Effector memory CD4-positive, alpha-beta T cell (primary cell): ENCODE results near the gene KANSL1L.

Experiments
- DNase-seq, 3 donors: peaks; one replicate each; pipeline ENCODE4 v3.0.0-alpha.2; 2020
- H3K27ac ChIP-seq: 2 replicates; pipeline ENCODE4 v1.7.0; 2013; ENCODE audit warnings: mild to moderate bottlenecking, low read length, moderate library complexity; ENCODE audit not compliant: insufficient read depth, poor library complexity, severe bottlenecking
- H3K27me3 ChIP-seq: replicated peaks from 2 replicates; pipeline ENCODE4 v1.7.0; 2013; ENCODE audit warnings: mild to moderate bottlenecking, low read length; ENCODE audit not compliant: insufficient read depth, control insufficient read depth, poor library complexity, severe bottlenecking
- H3K36me3 ChIP-seq: 2 replicates; pipeline ENCODE4 v1.7.0; 2013; ENCODE audit warnings: mild to moderate bottlenecking, low read length, moderate library complexity; ENCODE audit not compliant: control insufficient read depth, insufficient read depth
- H3K4me1 ChIP-seq: 2 replicates; pipeline ENCODE4 v1.7.0; 2013; ENCODE audit warnings: low read length, mild to moderate bottlenecking; ENCODE audit not compliant: control insufficient read depth, insufficient read depth, poor library complexity, severe bottlenecking
- H3K4me3 ChIP-seq: 2 replicates; pipeline ENCODE4 v1.7.0; 2013; ENCODE audit warnings: low read length, low read depth, mild to moderate bottlenecking; ENCODE audit not compliant: insufficient read depth, poor library complexity, severe bottlenecking
- H3K9me3 ChIP-seq: 2 replicates; pipeline ENCODE4 v1.7.0; 2013; ENCODE audit warnings: mild to moderate bottlenecking, low read length, moderate library complexity; ENCODE audit not compliant: control insufficient read depth

KANSL1L gene

DNA sequence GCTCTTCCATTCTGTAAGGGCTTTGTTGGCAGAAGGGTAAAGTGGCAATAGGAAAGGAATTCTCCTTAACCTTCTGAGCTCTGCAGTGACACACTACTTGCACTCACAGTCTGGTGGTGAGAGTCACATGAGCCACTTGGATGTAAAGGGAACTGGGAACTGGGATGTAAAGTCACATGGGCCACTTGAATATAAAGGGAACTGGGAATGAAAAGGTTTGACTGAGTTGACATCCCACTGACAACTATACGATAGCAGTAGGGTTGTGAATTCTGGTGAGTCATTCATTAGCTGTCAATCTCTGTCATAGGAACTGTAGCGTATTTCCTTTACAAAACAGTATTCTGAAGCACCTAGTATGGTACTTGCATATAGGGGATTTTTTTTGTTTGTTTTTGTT lies 163.3 kb downstream of the KANSL1L start:
- Histone ChIP-seq H3K9me3 (no peaks in the 10 kb centered on the region), H3K36me3 (peaks cover 3% of the 10 kb centered on the region), H3K27me3 (no peaks in the 10 kb centered on the region), H3K4me3 (no peak overlapping the region), H3K27ac (no peak overlapping the region), H3K4me1 (no peaks in the 10 kb centered on the region)
- no peak for DNase-seq

DNA sequence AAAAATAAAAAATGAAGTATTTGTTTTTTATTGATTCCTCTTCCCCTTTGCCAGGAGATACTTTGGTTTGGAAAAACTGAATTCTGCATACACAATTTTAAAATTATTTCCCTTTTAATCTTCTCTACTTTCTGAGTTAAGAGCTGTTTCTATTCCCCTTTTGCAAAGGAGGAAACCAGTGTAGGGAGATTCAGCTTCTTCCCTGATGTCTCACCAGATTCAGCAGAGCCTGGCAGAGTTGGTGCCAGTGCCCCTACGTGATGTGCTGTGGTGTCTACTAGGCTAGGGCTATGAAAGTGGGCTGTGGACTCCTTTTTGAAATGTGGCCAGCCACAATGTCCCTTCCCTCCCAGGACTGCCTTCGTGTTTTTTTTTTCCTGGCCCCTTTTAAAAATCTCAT lies 166.3 kb downstream of the KANSL1L start:
- peaks cover 5% of the 10 kb centered on the region for H3K4me1 ChIP-seq

DNA sequence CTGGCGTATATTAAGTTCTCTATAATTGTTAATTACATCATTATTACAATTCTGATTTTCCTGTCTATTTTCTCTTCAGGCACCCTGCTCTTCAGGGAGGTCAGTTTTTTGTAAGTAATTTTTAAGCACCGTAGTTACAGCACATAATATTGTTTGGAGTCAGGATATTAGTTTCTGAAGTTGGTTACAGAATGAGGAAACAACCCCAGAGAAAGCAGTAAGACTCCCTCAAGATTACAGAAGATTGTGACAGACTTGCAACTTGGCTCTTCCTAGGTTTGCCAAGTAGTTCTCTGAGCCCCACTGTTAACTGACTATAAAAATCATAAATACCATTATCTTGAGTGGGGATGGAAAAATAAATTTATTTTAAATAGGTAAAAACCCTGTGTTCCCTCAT lies 167.8 kb downstream of the KANSL1L start:
- H3K36me3 ChIP-seq, result no peaks in the 10 kb centered on the region
- DNase-seq, result no peak
- H3K27me3 ChIP-seq, result no peaks in the 10 kb centered on the region
- peak overlapping the region; percentile 56 for H3K27ac ChIP-seq
- H3K9me3 ChIP-seq, result no peaks in the 10 kb centered on the region
- H3K4me1 ChIP-seq, result peaks cover 5% of the 10 kb centered on the region
- H3K4me3 ChIP-seq, result peak overlapping the region; percentile 71

More for the DNA sequence above, 166.3 kb downstream of the KANSL1L start:
- no peak overlapping the region for H3K4me3 ChIP-seq
- H3K36me3 ChIP-seq, result no peaks in the 10 kb centered on the region
- no peak for DNase-seq
- no peaks in the 10 kb centered on the region for H3K9me3 ChIP-seq
- H3K27me3 ChIP-seq, result no peaks in the 10 kb centered on the region
- no peak overlapping the region for H3K27ac ChIP-seq

DNA sequence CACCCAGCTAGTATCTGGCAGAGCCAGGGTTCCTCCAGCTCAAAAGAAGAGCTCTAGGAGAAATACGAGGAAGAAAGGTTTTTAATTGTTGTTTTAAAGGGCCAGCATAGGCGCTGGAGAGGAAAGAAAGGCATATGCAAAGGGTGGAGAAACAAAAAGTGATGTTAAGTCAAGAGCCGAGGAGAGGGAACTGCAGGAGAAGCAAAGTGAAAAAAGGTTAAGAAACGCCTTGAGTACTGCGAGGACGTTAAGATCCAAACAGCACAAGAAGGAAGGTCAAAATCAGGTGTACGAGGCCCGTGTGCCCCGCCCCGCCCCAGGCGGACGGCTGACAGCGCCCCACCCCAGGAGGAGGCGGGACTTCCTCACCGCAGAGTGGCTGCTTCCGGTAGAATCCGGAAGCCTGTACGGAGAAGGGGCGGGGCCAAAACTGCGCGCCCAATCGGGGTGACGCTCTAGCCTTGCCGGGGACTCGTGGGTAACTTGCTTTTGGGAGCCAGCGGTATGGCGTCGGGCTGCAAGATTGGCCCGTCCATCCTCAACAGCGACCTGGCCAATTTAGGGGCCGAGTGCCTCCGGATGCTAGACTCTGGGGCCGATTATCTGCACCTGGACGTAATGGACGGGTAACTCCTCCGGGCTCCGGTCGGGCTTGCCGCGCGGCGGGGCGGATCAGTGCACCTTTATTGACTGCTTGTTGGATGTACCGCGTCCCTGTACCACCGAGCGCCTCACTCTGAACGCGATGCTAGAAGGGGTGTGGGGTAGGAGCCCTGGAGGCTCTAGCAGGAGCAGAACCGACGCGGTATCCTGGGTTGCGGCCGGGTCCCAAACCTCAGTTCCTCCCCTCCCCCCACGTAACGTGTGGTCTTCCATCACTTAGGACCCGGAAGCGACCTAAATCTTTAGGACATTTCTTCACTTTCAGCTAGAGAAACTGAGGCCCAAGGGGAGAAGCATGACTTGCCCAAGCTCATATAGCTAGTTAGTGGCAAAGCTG lies 168.8 kb downstream of the KANSL1L start, which contains the start of gene RPE:
TSS of gene RPE (plus strand) at position 481 of the 1,000 bp plus-strand sequence. CDS start at position 505, 24 bp downstream.
- Histone ChIP-seq H3K36me3 (no peaks in the 10 kb centered on the region), H3K4me1 (peaks cover 5% of the 10 kb centered on the region), H3K27me3 (no peaks in the 10 kb centered on the region), H3K27ac (peak within 1 kb of the TSS; percentile 56), H3K9me3 (no peaks in the 10 kb centered on the region), H3K4me3 (peak within 1 kb of the TSS; percentile 71)
- DNase-seq, result peak; percentile 93 to 95 (median 94)

DNA sequence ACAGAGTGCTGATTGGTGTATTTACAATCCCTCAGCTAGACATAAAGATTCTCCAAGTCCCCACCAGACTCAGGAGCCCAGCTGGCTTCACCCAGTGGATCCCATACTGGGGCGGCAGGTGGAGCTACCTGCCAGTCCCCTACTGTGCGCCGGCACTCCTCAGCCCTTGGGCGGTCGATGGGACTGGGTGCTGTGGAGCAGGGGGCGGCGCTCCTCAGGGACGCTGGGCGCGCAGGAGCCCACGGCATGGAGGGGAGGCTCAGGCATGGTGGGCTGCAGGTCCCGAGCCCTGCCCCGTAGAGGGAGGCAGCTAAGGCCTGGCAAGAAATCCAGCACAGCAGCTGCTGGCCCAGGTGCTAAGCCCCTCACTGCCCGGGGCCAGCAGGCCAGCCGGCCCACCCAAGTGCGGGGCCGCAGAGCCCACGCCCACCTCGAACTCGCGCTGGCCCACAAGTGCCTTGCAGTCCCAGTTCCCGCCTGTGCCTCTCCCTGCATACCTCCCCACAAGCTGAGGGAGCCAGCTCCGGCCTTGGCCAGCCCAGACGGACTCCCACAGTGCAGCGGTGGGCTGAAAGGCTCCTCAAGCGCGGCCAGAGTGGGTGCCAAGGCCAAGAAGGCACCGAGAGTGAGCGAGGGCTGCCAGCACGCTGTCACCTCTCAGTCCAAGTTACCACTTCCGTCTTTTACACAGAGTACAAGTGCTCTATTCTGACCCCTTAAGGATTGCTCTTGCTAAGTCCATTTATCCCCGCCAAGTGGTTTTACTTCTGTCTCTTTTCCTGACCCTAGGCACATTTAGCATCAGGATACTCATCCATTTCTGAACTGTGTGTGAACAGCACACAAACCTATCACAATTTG lies 170.5 kb downstream of the KANSL1L start:
- H3K36me3 ChIP-seq, result no peaks in the 10 kb centered on the region
- no peaks in the 10 kb centered on the region for H3K27me3 ChIP-seq
- no peak overlapping the region for H3K4me3 ChIP-seq
- H3K27ac ChIP-seq, result no peak overlapping the region
- peaks cover 5% of the 10 kb centered on the region for H3K4me1 ChIP-seq
- H3K9me3 ChIP-seq, result no peaks in the 10 kb centered on the region
- DNase-seq, result no peak

DNA sequence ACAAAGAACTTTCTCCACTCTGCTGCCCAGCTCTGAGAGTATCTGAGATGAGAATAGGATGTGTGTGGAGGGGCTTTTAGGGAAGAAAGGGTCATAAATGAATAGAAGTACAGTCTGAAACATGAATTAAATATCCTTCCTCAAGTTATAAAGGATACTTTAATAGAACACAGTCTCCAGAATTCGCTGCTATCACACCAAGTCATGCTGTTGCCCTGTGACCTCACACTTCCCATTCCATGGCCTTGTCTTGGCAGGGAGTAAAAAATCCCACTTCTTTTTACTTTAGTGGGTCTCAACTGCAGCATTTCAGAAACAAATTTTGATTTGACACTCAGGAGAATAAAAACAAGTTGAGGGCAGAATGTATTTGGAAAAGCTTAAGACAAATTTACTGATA lies 172.6 kb downstream of the KANSL1L start:
- Histone ChIP-seq H3K4me3 (no peak overlapping the region), H3K36me3 (no peaks in the 10 kb centered on the region), H3K27me3 (no peaks in the 10 kb centered on the region), H3K9me3 (no peaks in the 10 kb centered on the region), H3K4me1 (peaks cover 5% of the 10 kb centered on the region), H3K27ac (no peak overlapping the region)
- DNase-seq, result no peak

DNA sequence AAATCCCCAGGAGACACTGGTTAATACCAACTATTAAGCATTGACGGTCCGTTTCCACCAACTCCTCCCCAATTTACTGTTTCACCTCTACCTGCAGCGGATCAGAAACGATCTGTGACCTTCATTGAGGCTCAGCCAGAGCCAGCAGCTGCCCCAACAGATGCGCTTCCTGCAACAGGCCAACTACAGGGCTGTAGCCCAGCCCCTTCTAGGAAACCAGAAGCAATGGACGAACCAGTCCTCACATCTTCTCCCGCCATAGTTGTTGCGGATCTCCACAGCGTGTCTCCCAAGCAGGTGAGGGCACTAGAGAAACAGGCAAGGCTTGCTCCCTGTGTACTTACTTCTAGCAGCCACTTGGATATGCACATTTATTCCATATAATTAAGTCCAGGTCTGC lies 177.2 kb downstream of the KANSL1L start:
- no peaks in the 10 kb centered on the region for H3K36me3 ChIP-seq
- no peaks in the 10 kb centered on the region for H3K27me3 ChIP-seq
- H3K4me3 ChIP-seq, result no peak overlapping the region
- no peak overlapping the region for H3K27ac ChIP-seq
- no peaks in the 10 kb centered on the region for H3K4me1 ChIP-seq
- H3K9me3 ChIP-seq, result no peaks in the 10 kb centered on the region
- no peak for DNase-seq

DNA sequence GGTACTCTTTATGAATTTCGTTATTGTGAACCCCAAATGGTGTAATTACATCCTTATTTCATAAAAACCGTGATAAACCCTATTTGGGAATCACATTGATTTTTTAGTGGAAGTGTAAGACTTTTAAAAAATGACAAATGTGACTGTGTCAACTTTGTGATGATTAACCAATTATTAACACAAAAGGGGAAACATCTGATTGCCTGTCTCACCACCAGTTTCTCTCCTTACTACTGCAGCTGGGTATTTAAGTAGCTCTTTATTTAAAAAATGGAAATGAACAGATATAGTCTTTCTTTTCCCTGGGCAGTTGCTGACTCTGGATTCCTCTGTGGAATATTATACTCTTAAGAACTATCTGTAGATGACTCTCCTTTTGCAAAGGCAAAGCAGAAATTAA lies 180.4 kb downstream of the KANSL1L start:
- H3K9me3 ChIP-seq, result no peaks in the 10 kb centered on the region
- H3K27ac ChIP-seq, result no peak overlapping the region
- H3K4me3 ChIP-seq, result no peak overlapping the region
- no peaks in the 10 kb centered on the region for H3K36me3 ChIP-seq
- no peaks in the 10 kb centered on the region for H3K4me1 ChIP-seq
- H3K27me3 ChIP-seq, result peaks cover 2% of the 10 kb centered on the region
- no peak for DNase-seq

DNA sequence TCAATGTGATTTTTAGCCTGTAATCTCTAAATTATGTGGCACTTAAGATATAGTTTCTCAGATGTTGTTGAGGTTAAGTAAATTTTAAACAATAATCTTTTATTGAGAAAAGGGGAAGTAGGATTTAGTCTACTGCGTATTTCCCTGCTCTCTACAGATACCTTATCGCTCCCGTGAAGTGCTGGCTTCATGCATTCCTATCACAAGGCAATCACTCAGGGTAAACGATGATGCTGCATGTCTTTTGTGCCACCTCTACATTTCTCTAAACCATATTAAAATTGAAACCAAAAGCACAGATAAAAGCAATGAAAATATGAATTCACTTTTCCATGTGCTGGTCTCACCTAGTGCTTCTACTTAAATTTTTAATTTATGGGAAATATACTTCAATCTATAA lies 183.2 kb downstream of the KANSL1L start:
- Histone ChIP-seq H3K36me3 (no peaks in the 10 kb centered on the region), H3K27ac (no peak overlapping the region), H3K9me3 (no peaks in the 10 kb centered on the region), H3K27me3 (peaks cover 2% of the 10 kb centered on the region), H3K4me3 (no peak overlapping the region), H3K4me1 (no peaks in the 10 kb centered on the region)
- no peak for DNase-seq
